Measurements from ENCODE around the gene HEPACAM. TPM values are rescaled to one million over a fixed set of nuclear protein-coding genes. Genes with fewer than 3 reads are reported as not detected.

Gene HEPACAM
- total RNA-seq, 4 donors from 2014 or later = 0.42 to 2.1 (median 1.1) TPM

DNA sequence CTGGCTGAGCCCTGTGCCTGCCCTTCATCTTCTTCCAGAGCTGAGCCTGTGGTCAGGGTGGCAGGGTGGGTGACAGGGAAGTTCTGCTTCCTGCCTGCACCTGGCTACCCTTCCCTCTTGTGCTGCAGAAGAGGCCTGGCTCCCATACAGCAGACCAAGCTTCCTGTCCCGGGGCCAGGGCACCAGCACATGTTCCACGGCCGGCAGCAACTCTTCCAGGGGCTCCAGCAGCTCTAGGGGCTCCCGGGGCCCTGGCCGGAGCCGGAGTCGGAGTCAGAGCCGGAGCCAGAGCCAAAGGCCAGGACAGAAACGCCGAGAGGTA, 55.6 kb downstream of the HEPACAM start:
- no peak overlapping the region for H3K27ac ChIP-seq (replicated peaks in 1 of 4)
- H3K36me3 ChIP-seq = peaks cover 0 to 13% (median 0%) of the 10 kb centered on the region in 4 donors
- 86% methylated on average over 6 of the region's 10 CpGs for WGBS
- TF ChIP-seq, protein P1, sequence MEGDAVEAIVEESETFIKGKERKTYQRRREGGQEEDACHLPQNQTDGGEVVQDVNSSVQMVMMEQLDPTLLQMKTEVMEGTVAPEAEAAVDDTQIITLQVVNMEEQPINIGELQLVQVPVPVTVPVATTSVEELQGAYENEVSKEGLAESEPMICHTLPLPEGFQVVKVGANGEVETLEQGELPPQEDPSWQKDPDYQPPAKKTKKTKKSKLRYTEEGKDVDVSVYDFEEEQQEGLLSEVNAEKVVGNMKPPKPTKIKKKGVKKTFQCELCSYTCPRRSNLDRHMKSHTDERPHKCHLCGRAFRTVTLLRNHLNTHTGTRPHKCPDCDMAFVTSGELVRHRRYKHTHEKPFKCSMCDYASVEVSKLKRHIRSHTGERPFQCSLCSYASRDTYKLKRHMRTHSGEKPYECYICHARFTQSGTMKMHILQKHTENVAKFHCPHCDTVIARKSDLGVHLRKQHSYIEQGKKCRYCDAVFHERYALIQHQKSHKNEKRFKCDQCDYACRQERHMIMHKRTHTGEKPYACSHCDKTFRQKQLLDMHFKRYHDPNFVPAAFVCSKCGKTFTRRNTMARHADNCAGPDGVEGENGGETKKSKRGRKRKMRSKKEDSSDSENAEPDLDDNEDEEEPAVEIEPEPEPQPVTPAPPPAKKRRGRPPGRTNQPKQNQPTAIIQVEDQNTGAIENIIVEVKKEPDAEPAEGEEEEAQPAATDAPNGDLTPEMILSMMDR (IDR thresholded peaks at IDR 0.05) = no peak
- TF ChIP-seq POLR2AphosphoS5 (IDR thresholded peaks at IDR 0.05) (no peak), POLR2A (IDR thresholded peaks at IDR 0.05; ENCODE audit: low read depth) (no peak), EP300 (IDR thresholded peaks at IDR 0.05) (no peak)
- peaks cover 27 to 43% (median 30%) of the 10 kb centered on the region in 4 donors for H3K4me1 ChIP-seq
- DNase-seq (ENCODE audit: extremely low spot score) = no peak
- intact Hi-C loops (cut with DNase I) = no loop called here
- H3K27me3 ChIP-seq = no peaks in the 10 kb centered on the region
- no peak overlapping the region for H3K4me3 ChIP-seq
- H3K9me3 ChIP-seq = no peaks in the 10 kb centered on the region

DNA sequence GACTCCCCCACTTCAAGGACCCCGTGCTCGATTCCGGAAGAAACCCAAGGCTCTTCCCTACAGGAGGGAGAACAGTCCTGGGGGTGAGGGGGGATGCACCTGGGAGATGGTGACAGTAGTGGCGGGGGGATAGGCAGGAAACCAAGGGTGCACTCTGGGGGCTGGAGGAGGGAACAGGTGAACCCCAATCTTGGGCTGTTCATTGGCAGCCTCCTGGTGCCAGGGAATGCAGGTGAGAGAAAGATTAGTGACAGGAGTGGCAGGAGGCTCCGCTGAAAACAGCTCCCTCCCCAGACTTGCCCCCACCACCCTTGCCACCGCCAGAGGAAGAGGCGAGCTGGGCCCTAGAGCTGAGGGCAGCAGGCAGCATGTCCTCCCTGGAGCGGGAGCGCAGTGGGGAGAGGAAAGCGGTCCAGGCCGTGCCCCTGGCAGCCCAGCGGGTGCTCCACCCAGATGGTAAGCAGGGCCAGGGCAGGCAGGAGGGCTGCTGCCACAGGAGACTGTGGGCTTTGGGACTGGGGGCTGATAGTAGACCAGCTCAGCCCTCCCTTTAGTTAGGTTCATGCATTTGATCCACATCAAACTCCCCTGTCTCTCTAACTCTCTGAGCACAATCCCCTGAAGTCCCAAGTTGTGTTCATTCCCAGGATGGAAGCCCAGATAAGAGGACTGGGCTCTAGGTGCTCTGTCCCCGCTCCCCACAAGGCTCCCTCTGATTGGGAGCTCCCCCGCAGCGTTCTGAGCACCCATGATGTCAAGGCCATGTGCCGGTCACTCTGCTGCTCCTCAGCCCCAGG, 56.2 kb downstream of the HEPACAM start:
- H3K4me3 ChIP-seq = no peak overlapping the region
- no peak overlapping the region for H3K27ac ChIP-seq (replicated peaks in 1 of 4)
- peaks cover 0 to 9% (median 0%) of the 10 kb centered on the region in 4 donors for H3K36me3 ChIP-seq
- no peak for DNase-seq (ENCODE audit: extremely low spot score)
- 86% methylated on average over 9 of the region's 16 CpGs for WGBS
- intact Hi-C loops (cut with DNase I) = loop anchor here (5.0 kb wide), 1 partner anchor 73 kb away; the partner anchor contains the start of gene CCDC15
- TF ChIP-seq POLR2A (IDR thresholded peaks at IDR 0.05; ENCODE audit: low read depth) (no peak), POLR2AphosphoS5 (IDR thresholded peaks at IDR 0.05) (peak in 1 of 2 donors; percentile 17)
- no peaks in the 10 kb centered on the region for H3K9me3 ChIP-seq
- peaks cover 27 to 43% (median 30%) of the 10 kb centered on the region in 4 donors for H3K4me1 ChIP-seq
- peaks cover 0 to 4% (median 0%) of the 10 kb centered on the region in 4 donors for H3K27me3 ChIP-seq

- DNase-seq (ENCODE audit: extremely low spot score) = no peak
- Histone ChIP-seq H3K27me3 (peaks cover 0 to 11% (median 0%) of the 10 kb centered on the region in 4 donors), H3K27ac (replicated peaks in 1 of 4) (no peak overlapping the region)
Measured at GRCh38 chr11:124878759-124879492, 56.9 kb downstream of the HEPACAM start.

DNA sequence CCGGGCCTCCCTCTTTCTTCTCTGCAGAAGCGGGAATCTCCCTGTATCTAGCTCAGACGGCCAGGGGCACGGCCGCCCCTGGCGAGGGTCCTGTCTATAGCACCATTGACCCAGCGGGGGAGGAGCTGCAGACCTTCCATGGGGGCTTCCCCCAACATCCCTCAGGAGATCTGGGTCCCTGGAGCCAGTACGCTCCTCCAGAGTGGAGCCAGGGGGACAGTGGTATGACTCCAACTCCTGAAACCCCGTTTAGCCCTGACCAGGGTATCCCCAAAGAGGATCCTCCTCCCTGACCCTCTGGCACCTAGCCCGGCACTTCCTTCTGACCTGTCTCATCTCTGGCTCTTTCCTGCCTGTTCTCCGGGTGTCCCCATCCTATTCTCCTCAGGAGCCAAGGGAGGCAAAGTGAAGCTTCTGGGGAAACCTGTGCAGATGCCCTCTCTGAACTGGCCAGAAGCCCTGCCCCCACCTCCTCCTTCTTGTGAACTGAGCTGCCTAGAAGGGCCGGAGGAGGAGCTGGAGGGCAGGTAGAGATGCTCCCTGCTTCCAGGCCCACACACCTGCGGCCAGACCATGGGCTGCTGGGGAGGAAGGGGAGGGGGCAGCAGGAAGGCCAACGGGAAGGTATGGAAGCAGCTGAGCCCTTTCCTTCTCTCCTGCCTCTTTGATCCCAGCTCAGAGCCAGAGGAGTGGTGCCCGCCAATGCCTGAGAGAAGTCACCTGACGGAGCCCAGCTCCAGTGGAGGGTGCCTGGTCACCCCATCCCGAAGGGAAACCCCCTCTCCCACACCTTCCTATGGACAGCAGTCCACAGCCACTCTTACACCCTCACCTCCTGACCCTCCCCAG, 57.7 kb downstream of the HEPACAM start:
- no peak for DNase-seq (ENCODE audit: extremely low spot score)
- WGBS = 69% methylated on average over 17 of the region's 17 CpGs
- H3K27me3 ChIP-seq = peaks cover 0 to 19% (median 0%) of the 10 kb centered on the region in 4 donors
- H3K27ac ChIP-seq (replicated peaks in 1 of 4) = peak overlapping the region in 2 of 4 donors; percentile 92
- H3K9me3 ChIP-seq = no peaks in the 10 kb centered on the region
- H3K4me3 ChIP-seq = peak overlapping the region in 2 of 4 donors; percentile 73 to 83
- TF ChIP-seq EP300 (IDR thresholded peaks at IDR 0.05) (no peak), POLR2A (IDR thresholded peaks at IDR 0.05; ENCODE audit: low read depth) (no peak), POLR2AphosphoS5 (IDR thresholded peaks at IDR 0.05) (no peak)
- TF ChIP-seq, protein P1 (IDR thresholded peaks at IDR 0.05) = no peak
- peaks cover 27 to 40% (median 30%) of the 10 kb centered on the region in 4 donors for H3K4me1 ChIP-seq
- intact Hi-C loops (cut with DNase I) = loop anchor here (5.0 kb wide), 1 partner anchor 74 kb away; the partner anchor contains the start of gene CCDC15
- no peaks in the 10 kb centered on the region for H3K36me3 ChIP-seq

More at GRCh38 chr11:124878759-124879492, 56.9 kb downstream of the HEPACAM start:
- Histone ChIP-seq H3K4me1 (peaks cover 27 to 43% (median 30%) of the 10 kb centered on the region in 4 donors), H3K36me3 (peaks cover 0 to 2% (median 0%) of the 10 kb centered on the region in 4 donors), H3K9me3 (no peaks in the 10 kb centered on the region), H3K4me3 (no peak overlapping the region)
- TF ChIP-seq POLR2AphosphoS5 (IDR thresholded peaks at IDR 0.05) (no peak), POLR2A (IDR thresholded peaks at IDR 0.05; ENCODE audit: low read depth) (no peak), EP300 (IDR thresholded peaks at IDR 0.05) (no peak)
- TF ChIP-seq, protein P1 (IDR thresholded peaks at IDR 0.05) = no peak
- WGBS = 93% methylated on average over 11 of the region's 11 CpGs
- intact Hi-C loops (cut with DNase I) = loop anchor here (5.0 kb wide), 1 partner anchor 73 kb away; the partner anchor contains the start of gene CCDC15
